HepG2 (cell line): ENCODE data around the gene RPL38. TPM values are rescaled to one million over a fixed set of nuclear protein-coding genes. Genes with fewer than 3 reads are reported as not detected.

Experiments
- ATAC-seq: fragments of 200-7000 bp; cut with Tn5 transposase; 3 replicates; pipeline ENCODE4 v1.9.1; 2020; ENCODE audit warnings: mild to moderate bottlenecking, moderate library complexity
- BruUV-seq: library from RNA; stranded (reverse); fragments of 400-500 nt; replicated peaks from 2 replicates; lab custom pipeline; 2021; lab: Mats Ljungman, UMichigan
- CTCF ChIA-PET: fragments of 300-600 bp; formaldehyde crosslinking; extraction: SDS; loops from one replicate; lab custom pipeline; 2021; ENCODE audit warnings: low total read pairs, inconsistent platforms, low intra/inter-chr PET ratio; lab: Yijun Ruan, JAX
- POLR2A ChIA-PET: fragments of 350-600 bp; sonication (Branson Sonifier 250); formaldehyde crosslinking; loops from one replicate; lab custom pipeline; 2020; ENCODE audit warnings: antibody characterized with exemption, inconsistent platforms; lab: Yijun Ruan, JAX
- DNase-seq: peaks from one replicate; pipeline ENCODE4 v3.0.0-alpha.2; 2015; ENCODE audit warnings: low spot score
- FAIRE-seq: peaks from 3 replicates; lab custom pipeline; 2011; peaks lifted over from hg19 to GRCh38; lab: Jason Lieb, UNC
- H2AFZ ChIP-seq: one replicate; pipeline ENCODE4 v1.6.1; 2011; ENCODE audit warnings: low read length, inconsistent platforms
- H3K27ac ChIP-seq: fragments of 300-600 bp; 3 replicates; pipeline ENCODE4 v1.8.0; 2011; ENCODE audit warnings: mixed run types, mild to moderate bottlenecking, mixed read lengths, low read length, inconsistent platforms; ENCODE audit not compliant: insufficient read depth; ENCODE audit errors: extremely low read length
- H3K27me3 ChIP-seq, 2 experiments: fragments of 200-600 bp in 1 of 2; 2 replicates in 1 of 2; 3 replicates in 1 of 2; pipeline versions ENCODE4 v1.6.0 to v1.8.0; 2011; ENCODE audit warnings: low read length in 2 of 2, mild to moderate bottlenecking in 2 of 2, moderate library complexity in 2 of 2, inconsistent platforms in 1 of 2; ENCODE audit not compliant: insufficient read depth in 2 of 2, control insufficient read depth in 1 of 2
- H3K36me3 ChIP-seq, 2 experiments: fragments of 200-600 bp in 1 of 2; replicated peaks in 1 of 2; 2 replicates in 1 of 2; 3 replicates in 1 of 2; pipeline versions ENCODE4 v1.5.1 to v1.8.0; 2011; ENCODE audit warnings: low read length in 2 of 2, inconsistent platforms in 1 of 2; ENCODE audit not compliant: insufficient read depth in 2 of 2, control insufficient read depth in 1 of 2
- H3K4me1 ChIP-seq: 2 replicates; pipeline ENCODE4 v1.5.1; 2012; ENCODE audit warnings: low read length, inconsistent platforms; ENCODE audit not compliant: insufficient read depth
- H3K4me2 ChIP-seq: 2 replicates; pipeline ENCODE4 v1.6.0; 2011; ENCODE audit warnings: low read depth, low read length, inconsistent platforms
- H3K4me3 ChIP-seq, 3 experiments: fragments of 200-600 bp in 1 of 3; sonication (generic), shearing (Covaris generic) in 1 of 3; replicated peaks in 1 of 3; 2 replicates each; pipeline ENCODE4 v1.5.1; 2011 to 2016; ENCODE audit warnings: low read length in 3 of 3, inconsistent platforms in 2 of 3, low read depth in 2 of 3, mild to moderate bottlenecking in 2 of 3, control low read depth in 1 of 3, mixed read lengths in 1 of 3; ENCODE audit not compliant: insufficient read depth in 1 of 3
- H3K79me2 ChIP-seq: one replicate; pipeline ENCODE4 v1.6.1; 2011; ENCODE audit warnings: low read length, inconsistent platforms; ENCODE audit not compliant: insufficient read depth
- H3K9ac ChIP-seq: 2 replicates; pipeline ENCODE4 v1.6.0; 2011; ENCODE audit warnings: mild to moderate bottlenecking, low read depth, low read length, inconsistent platforms; ENCODE audit not compliant: insufficient read depth
- H3K9me3 ChIP-seq: 2 replicates; pipeline ENCODE4 v1.5.1; 2012; ENCODE audit warnings: mild to moderate bottlenecking, low read length
- H4K20me1 ChIP-seq: 2 replicates; pipeline ENCODE4 v1.6.0; 2011; ENCODE audit warnings: inconsistent platforms, mild to moderate bottlenecking, low read length, moderate library complexity; ENCODE audit not compliant: insufficient read depth
- ARNT2 ChIP-seq: sonication (generic); formaldehyde crosslinking; IDR thresholded peaks from 2 replicates; pipeline ENCODE4 v1.8.0; 2022; ENCODE audit warnings: mild to moderate bottlenecking, low read depth, missing genetic modification reagents, moderate library complexity
- MAFF ChIP-seq: IDR thresholded peaks from 2 replicates; pipeline ENCODE4 v1.6.1; 2011; ENCODE audit warnings: low read depth, low read length, improper control_type of control experiment
- WGBS: methylation state at CpG from one replicate; pipeline ENCODE4 v1.1.6; 2017; ENCODE audit warnings: low lambda C conversion rate; 5-methylcytosine and 5-hydroxymethylcytosine counted together
- in situ Hi-C: cut with HindIII; loops from 2 replicates; pipeline ENCODE4 v1.10.0; 2017; ENCODE audit warnings: low pct_unique_long_range_greater_than_20kb; ENCODE audit not compliant: extremely low pct_ligation_motif_present
- intact Hi-C: fragments of 100-400 bp; cut with micrococcal nuclease; formaldehyde crosslinking; loops from one replicate; pipeline ENCODE4 v1.10.0; 2022; ENCODE audit not compliant: unreplicated experiment
- polyA plus RNA-seq, 8 experiments: library from polyadenylated mRNA; depleted of rRNA in 3 of 8; stranded (reverse) in 7 of 8; unstranded in 1 of 8; fragments of >200 nt; fragmentation: Illumina TruSeq in 4 of 8; extraction: Trizol in 4 of 8; gene quantifications; 2 replicates each; pipeline versions ENCODE4 v1.2.1 to v1.2.3, GENCODE V29; 2011 to 2016; ENCODE audit warnings: low read depth in 4 of 8, missing spikeins in 1 of 8, mixed read lengths in 1 of 8; ENCODE audit not compliant: insufficient read depth in 1 of 8
- total RNA-seq, 5 experiments: library from RNA; depleted of rRNA; stranded (reverse); fragments of >200 nt; fragmentation: Illumina TruSeq; extraction: Trizol; gene quantifications; 2 replicates each; pipeline ENCODE4 v1.2.3, GENCODE V29; 2016; ENCODE audit warnings: low read depth in 1 of 5
- TF ChIP-seq, protein P1 (sequence below): sonication (generic); formaldehyde crosslinking; IDR thresholded peaks from 2 replicates; pipeline ENCODE4 v1.8.1; 2023; ENCODE audit warnings: mild to moderate bottlenecking, missing genetic modification reagents
- TF ChIP-seq, protein P2 (sequence below): fragments of 450-650 bp; IDR thresholded peaks from 2 replicates; pipeline ENCODE4 v1.6.1; 2016
- TF ChIP-seq, protein P3 (sequence below): sonication (generic); formaldehyde crosslinking; IDR thresholded peaks from 2 replicates; pipeline ENCODE4 v1.4.0; 2020; ENCODE audit warnings: low read depth, mild to moderate bottlenecking, missing genetic modification reagents

The RPL38 gene
- total and polyA plus RNA-seq, 2 of the 13 experiments (the other 11 are each of a cell fraction or from before 2014, with no cell fraction given) = 2,370 to 2,372 TPM

DNA sequence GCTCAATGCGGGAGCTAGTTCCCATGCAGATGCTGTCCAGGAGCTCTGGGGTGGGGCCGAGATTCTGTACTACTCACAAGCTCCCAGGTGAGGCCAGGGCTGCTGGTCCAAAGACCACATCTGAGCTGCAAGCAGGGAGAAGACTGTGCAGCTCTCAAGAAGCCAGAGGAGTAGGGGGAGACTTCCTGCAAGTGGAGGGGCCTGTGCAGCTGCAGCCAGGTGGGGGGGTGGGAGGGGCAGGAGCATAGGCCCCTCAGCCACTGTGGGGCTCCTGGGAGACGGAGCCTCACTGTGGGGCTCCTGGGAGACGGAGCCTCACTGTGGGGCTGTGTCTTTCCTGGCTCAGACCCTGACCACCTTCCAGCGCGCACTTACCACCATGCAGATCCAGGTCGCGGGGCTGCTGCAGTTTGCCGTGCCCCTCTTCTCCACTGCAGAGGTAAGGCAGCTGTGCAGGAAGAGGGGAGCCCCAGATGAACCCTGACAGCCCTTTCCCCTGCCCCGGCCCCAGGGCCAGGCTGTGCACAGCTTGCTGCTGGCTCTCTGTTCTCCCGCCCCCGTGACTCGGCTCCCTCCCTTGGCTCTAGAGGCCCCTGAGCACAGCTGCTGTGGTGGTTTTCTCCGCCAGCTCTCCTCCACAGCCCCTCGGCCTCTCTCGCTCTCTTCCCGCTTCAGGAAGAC lies 46.3 kb downstream of the RPL38 start (continued):
- TF ChIP-seq, protein P1, sequence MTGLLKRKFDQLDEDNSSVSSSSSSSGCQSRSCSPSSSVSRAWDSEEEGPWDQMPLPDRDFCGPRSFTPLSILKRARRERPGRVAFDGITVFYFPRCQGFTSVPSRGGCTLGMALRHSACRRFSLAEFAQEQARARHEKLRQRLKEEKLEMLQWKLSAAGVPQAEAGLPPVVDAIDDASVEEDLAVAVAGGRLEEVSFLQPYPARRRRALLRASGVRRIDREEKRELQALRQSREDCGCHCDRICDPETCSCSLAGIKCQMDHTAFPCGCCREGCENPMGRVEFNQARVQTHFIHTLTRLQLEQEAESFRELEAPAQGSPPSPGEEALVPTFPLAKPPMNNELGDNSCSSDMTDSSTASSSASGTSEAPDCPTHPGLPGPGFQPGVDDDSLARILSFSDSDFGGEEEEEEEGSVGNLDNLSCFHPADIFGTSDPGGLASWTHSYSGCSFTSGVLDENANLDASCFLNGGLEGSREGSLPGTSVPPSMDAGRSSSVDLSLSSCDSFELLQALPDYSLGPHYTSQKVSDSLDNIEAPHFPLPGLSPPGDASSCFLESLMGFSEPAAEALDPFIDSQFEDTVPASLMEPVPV (CRISPR knock-in tag) = no peak
- no peak for TF ChIP-seq MAFF
- no peak for TF ChIP-seq ARNT2 (CRISPR knock-in tag)

DNA sequence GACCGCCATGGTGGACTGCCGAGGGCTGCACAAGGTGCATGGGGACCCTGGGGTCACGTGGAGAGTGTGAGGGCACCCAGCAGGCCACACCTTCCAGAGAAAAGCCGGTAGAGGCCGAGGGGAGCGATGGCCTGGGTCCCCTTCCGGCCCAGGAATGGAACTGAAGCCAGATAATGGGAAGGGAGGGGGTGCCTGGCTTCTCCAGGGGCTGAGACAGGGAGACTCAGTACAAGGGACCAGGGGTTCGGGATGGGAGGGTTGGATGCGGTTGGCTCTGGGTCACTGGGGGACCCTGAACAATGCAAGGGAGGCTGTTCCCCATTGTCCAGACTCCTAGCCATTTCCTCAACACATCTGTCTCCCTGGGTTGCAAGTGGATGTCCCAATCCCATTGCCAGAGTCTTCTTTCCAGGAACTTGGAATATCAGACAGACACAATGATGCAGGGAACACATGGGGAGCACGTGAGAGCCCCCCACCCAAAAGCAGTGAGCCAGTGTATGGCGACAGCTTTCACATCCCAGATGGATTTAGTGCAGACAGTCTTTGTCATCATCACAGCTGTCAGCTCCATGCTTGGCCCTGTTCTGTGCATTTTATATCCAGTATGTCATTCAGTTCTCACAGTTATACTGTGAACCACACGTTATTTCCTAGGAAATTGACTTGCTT lies 47.0 kb downstream of the RPL38 start:
- WGBS = 32% methylated on average over 10 of the region's 12 CpGs
- ChIA-PET CTCF (no interaction called here), POLR2A (no interaction called here)
- BruUV-seq = no TSS peak
- in situ Hi-C loops (no loop called here), intact Hi-C loops (no loop called here)
- DNase-seq = no peak
- ATAC-seq = no peak
- no peak overlapping the region for H3K27ac ChIP-seq
- H3K36me3 ChIP-seq = no peaks in the 10 kb centered on the region
- no peaks in the 10 kb centered on the region for H3K9me3 ChIP-seq
- no peaks in the 10 kb centered on the region for H4K20me1 ChIP-seq
- H3K4me1 ChIP-seq = no peaks in the 10 kb centered on the region
- H3K27me3 ChIP-seq = no peaks in the 10 kb centered on the region; a peak in 1 of 5 replicates
- H3K9ac ChIP-seq = no peak overlapping the region
- FAIRE-seq = no peak
- no peak overlapping the region for H3K4me3 ChIP-seq
- no peak overlapping the region for H2AFZ ChIP-seq
- H3K79me2 ChIP-seq = no peaks in the 10 kb centered on the region
- TF ChIP-seq, protein P2, sequence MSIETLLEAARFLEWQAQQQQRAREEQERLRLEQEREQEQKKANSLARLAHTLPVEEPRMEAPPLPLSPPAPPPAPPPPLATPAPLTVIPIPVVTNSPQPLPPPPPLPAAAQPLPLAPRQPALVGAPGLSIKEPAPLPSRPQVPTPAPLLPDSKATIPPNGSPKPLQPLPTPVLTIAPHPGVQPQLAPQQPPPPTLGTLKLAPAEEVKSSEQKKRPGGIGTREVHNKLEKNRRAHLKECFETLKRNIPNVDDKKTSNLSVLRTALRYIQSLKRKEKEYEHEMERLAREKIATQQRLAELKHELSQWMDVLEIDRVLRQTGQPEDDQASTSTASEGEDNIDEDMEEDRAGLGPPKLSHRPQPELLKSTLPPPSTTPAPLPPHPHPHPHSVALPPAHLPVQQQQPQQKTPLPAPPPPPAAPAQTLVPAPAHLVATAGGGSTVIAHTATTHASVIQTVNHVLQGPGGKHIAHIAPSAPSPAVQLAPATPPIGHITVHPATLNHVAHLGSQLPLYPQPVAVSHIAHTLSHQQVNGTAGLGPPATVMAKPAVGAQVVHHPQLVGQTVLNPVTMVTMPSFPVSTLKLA = peak; percentile 3; the same call in 1 of the 2 replicates
- TF ChIP-seq, protein P3, sequence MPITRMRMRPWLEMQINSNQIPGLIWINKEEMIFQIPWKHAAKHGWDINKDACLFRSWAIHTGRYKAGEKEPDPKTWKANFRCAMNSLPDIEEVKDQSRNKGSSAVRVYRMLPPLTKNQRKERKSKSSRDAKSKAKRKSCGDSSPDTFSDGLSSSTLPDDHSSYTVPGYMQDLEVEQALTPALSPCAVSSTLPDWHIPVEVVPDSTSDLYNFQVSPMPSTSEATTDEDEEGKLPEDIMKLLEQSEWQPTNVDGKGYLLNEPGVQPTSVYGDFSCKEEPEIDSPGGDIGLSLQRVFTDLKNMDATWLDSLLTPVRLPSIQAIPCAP (CRISPR knock-in tag) = no peak
- H3K4me2 ChIP-seq = no peak overlapping the region
